COLO829 (cell line): ENCODE data around the gene SH2D1A.
"Not testable (repeated sequence)": the region's sequence is repeated elsewhere in the genome, so short reads cannot be mapped to it uniquely, and the experiment has no call there.

Source experiments
- DNase-seq: peaks from one replicate; pipeline ENCODE4 v3.0.0; 2012; ENCODE audit warnings: low spot score

Gene SH2D1A

DNA sequence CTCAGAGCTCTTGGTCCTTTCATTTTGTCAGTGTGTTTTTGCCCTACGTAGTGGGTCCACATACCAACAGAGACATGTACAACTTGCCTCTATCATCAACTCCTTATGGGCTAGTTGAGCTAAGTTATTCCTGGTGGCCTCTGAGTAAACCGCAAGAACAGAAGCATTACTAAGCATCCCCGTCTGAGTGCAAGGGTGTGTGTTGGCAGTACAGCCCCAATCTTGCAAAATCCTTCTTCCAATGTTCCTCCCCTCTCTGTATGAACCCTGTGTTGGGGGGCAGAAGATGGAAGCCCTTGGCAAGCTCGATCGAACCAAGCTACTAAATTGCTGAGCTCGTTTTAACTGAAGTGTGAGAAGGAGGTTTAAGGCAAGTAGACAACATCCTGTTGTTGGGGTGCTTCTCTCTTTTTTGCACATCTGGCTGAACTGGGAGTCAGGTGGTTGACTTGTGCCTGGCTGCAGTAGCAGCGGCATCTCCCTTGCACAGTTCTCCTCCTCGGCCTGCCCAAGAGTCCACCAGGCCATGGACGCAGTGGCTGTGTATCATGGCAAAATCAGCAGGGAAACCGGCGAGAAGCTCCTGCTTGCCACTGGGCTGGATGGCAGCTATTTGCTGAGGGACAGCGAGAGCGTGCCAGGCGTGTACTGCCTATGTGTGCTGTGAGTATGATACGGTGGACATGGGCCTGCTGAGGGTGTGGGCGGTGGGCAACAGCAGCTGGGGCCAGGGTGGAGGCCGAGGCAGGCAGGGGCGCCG lies at the start of gene SH2D1A:
Gene SH2D1A (plus strand): TSS at position 447 of the 760 bp plus-strand sequence. CDS start 80 bp downstream, at position 527.
- no peak for DNase-seq

DNA sequence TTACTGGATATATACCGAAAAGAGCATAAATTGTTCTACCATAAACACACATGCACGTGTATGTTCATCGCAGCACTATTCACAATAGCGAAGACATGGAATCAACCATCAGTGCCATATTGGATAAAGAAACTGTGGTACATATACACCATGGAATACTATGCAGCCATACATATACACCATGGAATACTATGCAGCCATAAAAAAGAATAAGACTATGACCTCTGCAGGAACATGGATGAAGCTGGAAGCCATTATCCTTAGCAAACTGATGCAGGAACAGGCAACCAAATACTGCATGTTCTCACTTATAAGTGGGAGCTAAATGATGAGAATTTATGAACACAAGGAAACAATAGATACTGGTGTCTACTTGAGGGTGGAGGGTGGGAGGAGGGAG lies 47.0 kb upstream of the SH2D1A start:
- DNase-seq = not testable (repeated sequence)

DNA sequence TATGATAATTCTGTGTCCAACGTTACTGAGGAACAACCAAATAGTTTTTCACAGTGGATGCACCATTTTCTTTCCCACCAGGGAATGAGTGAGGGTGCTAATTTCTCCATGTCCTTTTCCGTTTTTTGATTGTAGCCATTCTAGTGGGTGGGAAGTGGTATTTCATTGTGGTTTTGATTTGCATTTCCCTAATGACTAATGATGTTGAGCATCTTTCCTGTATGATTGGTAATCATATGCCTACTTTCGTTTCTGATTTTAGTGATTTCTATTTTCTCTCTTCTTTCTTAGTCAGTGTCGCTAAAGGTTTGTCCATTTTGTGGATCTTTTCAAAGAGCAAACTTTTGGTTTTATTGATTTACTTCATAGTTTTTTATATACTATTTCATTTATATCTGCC lies 46.0 kb upstream of the SH2D1A start:
- no peak for DNase-seq

DNA sequence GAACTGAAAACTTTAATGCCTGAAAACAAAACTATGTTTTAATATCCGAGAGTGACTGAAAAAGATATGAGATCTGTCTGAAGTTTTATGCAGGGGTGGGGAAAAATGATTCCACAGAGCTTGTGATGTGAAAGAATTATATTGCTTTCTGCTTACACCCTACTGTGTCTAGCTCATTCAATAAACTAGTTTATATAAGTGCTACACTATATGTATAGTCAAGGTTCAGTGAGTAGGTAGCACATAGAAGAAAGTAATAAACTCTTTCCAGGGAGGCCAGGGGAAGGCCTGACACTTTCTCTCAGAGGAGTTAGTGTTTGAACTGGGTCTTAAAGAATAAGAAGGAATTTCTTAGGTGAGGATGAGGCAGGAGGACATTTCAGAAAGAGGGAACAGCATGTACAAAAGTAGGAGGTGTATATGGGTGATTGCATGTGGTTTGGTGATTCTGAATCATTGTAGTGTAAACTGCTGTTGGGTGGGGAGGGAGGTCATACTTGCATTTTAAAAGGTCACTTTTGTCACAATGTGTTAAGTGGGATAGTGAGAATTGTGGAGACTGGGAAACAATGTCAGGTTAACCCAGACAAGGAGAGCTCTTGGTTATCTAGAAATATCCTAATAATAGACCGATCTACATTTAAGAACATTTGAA lies 39.0 kb upstream of the SH2D1A start:
- DNase-seq = no peak

DNA sequence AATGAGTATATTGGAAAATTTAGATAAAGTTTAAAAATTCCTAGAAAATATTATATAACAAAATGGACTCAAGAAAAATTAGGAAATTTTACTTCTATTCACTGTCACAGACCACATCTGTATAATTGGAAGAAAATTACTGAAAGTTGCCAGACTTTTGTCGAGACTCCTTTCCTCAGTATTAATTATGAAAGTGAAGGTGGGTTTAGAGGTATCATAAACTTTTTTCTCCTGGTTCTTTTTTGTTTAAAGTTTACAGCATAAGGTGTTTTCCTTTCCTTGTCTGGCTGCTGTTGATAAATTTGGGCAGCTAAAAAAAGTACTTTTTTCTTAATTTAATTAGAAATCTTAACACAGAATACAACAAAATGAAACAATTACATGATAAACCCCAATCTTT lies 20.6 kb upstream of the SH2D1A start:
- DNase-seq = no peak

DNA sequence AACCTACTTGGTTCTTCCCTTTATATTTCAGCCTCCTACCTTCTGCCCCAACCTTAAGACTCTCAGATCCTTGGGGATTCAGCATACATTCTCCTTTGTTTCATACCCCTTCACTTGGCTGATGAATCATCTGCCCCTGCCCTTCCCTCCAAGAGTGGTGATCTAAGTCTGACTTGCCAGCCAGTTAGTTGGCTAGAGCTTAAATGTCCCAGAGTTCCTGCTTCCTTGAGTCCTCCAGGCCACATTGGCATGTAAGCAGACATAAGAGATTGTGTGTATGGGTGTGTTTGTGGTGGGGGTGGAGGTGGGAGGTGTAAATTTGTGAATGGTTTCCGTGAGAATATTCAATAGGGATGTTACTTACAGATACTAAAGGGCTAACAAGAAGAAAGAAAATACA lies 17.6 kb upstream of the SH2D1A start:
- DNase-seq = peak; percentile 46

DNA sequence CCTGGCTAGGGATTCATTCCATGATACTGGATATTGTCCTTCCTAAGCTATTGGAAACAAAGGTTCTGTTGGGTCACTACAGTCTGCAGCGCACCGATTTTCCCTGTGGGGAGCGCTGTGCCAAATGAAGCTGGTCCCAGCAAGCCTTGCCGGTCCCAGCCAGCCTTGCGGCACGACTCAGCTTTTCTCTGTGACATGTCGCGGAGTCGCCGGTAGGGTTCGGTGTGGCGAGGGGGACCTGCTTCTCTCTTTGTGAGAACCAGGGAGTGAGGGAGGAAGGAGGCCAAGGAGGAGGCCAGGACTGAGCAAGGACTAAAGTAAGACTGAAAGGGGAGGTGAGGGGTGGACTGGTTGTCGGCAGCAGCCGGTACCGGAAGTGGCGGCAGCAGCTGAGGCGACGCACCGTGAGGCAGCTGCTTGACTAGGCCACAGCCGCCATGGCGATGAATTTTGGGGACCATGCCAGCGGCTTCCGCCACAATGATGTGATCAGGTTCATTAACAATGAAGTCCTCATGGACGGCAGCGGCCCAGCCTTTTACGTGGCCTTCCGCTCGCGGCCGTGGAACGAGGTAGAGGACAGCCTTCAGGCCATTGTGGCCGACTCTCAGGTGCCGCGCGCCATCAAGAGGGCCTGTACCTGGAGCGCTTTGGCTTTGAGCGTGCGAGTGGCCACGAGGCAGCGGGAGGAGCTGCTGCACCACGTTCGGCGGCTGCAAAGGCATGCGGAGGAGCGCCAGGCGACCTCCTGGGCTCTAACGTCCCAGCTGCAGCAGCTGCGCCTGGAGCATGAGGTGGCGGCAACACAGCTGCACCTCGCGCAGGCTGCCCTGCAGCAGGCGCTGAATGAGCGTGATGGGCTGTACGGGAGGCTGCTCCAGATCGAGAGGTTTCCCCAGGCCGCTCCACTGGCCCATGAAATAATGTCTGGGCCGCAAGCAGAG lies 13.6 kb upstream of the SH2D1A start, which contains the start of gene TEX13D:
Gene TEX13D (plus strand): TSS at position 180 of the 944 bp plus-strand sequence. CDS start 258 bp downstream, at position 438.
- DNase-seq = no peak

DNA sequence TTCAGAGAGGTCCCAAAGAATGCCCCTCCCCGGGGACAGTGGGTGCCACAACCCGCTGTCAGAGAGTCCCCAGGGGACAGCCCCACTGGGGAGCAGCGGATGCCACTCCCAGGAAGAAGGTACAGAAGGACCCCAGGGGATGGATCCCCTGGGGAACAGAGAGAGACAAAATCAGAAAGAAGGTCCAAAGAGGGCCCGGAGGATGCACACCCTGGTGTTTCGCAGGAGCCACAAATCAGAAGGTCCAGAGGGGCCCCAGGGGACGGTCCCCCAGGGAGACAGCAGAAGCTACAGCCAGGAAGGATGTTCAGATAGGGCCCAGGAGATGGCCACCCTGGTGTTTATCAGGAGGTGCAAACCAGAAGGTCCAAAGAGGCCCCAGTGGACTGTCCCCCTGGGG lies 12.5 kb upstream of the SH2D1A start:
- no peak for DNase-seq

DNA sequence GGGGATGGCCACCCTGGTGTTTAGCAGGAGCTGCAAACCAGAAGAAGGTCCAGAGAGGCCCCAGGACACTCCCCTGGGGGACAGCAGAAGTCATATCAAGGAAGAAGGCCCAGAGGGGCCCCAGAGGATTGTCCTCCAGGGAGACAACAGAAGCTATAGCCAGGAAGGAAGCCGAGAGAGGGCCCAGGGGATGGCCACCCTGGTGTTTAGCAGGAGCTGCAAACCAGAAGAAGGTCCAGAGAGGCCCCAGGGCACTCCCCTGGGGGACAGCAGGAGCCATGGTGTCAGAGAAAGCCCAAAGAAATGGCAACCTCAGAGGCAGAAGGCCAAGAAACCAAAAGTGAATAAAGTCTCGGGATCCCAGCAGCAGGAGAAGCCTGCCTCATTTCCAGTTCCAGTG lies 11.8 kb upstream of the SH2D1A start:
- not testable (repeated sequence) for DNase-seq

DNA sequence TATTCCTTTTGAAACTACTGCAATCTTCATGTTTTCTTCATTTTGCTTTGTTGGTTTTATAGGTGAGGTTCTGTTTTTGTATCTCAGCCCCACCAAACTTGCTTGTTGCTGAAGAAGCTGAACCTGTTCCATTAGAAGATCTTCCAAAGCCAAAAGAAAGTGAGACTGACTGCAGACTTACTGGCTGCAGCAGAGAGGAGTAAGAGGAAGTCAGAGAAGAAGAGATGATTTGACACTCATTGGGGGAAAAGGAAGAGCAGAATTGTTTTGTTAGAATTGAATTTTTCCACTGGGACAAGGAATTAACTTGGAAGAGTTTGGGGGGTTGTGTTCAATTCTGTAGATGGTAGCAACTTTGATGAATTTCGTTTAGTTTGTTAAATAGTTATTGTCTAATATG lies 10.8 kb upstream of the SH2D1A start:
- no peak for DNase-seq

DNA sequence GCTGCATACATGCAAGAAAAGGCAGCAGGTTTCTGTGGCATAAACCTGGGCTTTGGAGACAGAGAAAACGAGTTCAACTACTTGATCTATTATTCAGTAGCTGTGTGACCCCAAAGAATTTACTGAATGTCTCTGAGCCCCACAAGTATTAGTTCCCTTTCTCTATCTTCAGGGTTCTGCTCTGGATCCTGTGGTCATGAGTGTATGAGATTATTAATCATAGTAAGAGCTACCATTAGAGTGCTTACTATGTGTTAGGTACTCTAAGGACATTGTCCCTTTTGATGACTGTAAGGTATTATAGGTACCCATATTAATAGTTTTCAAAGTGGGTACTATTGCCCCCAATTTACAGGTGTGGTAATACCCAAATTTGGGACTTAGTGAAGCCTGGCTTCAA lies 8.4 kb upstream of the SH2D1A start:
- no peak for DNase-seq

DNA sequence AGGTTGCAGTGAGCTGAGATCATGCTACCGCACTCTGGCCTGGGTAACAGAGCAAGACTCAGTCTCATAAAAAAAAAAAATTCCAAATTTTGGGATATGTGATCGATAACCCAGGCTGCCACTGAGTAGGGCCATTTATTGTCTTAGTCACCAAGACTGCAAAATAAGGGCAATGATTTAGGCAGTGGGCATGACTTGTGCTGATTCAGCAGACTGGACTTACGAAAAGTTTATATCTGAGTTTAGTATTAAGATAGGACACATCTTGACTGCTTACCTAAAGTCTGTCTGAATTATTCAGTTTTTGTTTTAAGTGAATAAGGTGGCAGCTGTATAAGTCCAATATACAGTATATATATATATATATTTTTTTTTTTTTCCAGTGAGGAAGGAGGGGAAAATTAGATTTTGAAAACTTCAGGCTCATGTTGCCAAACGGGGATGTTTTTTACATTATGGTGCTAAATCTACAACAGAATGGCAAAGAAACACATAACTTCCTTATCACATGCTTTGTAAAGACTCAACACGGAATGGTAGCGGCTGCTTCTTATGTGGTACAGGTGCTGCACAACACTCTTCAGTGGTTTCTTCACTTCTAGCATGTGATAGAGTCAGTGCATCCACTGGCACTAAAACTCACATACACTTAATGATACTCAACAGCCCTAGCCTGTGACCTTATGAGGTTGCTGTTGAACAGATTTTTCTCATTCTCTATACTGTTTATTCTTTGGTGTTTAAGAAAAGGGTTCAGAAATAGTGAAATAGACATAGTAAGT lies 7.4 kb upstream of the SH2D1A start:
- no peak for DNase-seq

DNA sequence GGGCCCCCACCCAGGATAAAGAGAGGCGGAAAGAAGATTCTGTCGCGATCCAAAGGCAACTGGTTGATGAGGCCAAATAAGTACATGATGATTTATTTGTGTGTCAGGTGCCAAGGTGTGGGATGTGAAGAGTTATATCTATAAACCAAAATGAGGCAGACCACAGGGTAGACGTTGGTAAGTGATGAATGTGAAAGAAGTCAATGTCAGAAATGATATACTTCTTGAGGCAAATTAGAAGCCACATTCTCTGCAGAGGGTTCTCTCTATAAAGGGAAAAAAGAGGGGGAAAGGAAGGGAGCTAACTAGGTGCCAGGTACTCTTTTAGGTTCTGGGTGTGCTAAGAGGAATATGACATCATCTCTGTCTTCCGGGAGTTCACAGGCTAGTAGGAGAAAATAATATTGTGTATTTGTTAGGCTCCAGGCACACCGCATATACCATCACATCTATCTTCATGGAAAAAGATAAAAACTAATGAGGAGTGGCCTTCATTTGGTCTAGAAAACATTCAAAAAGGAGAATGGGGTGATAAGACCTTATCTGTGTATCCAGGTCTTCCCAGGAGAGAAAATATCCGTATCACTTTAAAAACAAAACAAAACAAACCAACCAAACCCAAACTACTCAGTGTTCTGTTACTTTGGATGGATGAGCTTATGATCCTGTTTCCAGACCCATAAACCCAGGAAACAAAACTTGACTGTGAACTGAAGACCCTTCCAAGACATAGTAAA lies 4.8 kb upstream of the SH2D1A start:
- DNase-seq = no peak

DNA sequence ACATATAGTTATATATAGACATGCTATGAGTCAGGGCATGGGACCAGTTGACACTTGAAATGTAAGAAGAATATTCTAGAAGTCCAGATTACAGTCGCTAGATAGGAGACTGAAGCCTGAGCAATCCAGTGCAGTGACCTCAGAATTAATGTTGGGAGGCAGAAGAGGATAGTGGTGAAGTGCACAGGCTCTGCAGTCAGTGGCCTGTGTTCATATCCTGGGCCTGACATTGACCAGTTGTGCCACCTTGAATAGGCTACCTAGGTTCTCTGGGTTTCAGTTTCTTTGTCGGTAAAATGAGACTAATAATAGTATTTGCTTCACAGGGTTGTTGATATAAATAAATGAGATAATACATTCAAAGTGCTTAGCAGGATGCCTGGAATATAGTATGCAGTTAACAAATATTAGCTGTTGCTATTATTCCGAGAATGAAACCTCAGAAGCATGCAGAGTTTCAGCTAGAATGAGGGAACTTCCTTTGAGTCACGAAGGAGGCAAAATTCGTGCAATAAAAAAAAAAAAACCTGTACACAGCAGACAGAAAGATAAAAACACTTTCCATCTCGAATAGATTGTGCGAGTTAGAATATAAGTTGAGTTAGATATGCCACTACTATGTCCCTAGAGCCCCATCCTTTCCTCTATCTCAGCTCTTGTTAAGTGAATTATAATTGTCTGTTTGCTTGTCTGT lies 4.0 kb upstream of the SH2D1A start:
- DNase-seq = no peak

DNA sequence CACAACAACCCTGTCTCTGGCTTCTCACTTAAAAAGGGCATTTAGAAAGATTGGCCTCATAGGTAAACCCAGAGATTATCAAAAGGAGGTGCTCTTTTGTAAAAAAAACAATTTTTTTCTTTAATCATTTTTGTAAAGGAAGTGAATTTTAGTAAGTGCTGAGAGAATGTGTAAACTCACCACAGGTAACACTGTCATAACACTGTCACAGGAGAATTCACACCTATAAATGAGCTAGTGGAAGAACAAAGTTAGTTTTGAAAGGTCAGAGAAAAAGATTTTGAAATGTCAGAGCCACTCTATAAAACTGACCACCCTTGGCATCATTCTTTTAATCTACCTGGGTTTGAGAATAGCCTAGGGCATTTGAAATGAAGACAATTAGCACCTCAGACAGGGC lies 3.3 kb upstream of the SH2D1A start:
- DNase-seq = no peak

DNA sequence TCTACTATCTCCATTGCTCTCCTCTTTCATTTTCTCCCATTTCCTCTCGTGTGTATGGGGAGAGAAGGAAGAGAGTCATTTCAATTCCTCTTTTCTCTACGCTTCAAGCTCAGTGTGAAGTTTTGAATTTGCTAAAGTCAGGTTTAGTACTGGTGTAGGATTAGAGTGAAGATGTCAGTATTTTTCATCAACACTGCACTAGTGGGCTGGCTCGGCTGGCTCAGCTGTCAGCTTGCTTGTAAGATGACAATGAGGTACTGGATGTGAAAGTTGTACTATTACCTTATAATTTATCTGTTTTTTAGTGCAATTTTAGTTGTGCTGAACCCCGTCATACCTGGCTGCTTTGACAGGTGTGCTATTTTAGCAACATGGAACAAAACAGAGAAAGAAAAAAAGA lies 2.1 kb upstream of the SH2D1A start:
- no peak for DNase-seq

DNA sequence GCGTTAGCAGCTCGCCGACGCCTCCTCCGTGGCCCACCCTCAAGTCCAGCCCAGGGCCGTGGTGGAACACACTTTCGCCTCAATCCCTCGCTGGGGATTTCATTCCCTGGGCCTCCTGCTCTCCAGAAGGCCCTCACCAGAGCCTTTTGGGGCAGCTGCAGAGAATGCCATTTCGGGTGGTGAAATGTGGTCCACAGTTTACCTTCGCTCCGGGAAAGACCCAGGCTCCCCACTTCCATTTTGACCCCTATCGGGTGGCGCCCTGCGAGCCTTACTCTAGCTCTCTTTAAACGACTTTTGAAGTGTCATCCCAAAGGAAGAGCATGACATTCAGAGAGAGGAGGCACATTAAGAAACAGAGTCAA lies 496 bp downstream of the SH2D1A start:
- no peak for DNase-seq

DNA sequence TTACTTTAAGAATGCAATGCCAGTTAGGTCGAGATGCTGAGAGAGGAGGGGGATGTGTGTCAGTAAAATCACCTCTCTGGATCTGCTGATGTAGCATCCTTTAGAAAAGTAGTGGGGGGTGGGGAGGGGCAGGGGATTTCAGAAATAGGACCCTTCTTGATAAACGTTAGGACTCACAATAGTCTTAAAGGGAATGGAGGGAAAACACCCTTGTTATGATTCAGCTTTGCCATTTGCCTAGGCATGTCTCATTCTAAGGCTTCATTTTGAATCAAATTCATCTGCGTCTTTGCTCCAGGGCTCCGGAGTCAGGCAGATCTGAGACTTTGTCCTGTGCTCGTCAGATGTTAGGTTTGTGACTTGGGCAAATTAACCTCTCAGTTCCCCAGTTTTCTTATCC lies 879 bp downstream of the SH2D1A start:
- no peak for DNase-seq

DNA sequence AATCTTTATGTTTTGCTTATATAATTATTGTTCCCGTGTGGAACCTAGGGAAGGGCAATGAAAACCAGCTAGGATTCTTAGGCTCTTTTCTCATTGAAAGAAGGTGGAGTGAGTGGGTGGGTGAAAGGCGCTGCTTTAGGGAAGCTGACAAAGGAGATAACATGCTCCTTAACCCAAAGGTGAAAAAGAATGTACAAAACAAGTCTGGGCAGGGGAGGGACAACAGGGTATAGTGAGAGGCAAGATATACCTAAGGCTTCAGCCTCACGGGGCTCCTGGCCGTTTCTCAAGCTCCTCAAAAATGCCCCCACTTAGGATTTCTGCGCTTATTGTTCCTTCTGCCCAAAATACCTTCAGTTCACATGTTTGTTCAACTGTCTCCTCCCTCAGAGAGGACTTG lies 1.8 kb downstream of the SH2D1A start:
- DNase-seq = no peak

DNA sequence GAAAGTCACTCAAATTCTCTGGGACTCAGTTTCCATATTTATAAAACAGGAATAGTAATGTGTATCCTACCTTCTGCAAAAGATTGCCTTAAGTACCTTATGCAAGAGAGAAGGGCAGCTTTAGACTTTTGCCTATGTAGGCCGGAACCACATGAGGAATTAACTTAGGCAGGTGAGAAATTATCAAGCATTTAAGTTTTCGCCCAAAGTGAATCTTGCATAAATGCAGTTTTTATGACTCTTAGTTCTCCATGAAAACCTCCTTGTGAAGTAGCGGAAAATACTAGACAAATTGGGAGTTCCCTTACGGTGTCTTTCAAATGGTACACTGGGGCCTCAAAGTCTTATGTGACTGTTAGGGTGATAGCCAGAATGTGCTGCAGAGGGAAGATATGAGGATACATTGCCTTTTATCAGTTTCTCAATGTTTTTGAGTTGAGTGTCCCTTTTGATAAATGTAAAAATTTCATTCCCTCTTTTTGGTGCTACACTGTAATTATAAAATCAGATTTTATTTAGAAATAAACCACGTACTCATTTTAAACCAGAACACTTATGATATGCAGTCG lies 2.6 kb downstream of the SH2D1A start:
- DNase-seq = no peak
